ENCODE data around the gene AKAP8.
A peak's percentile ranks its signal among the peaks of the same experiment; 100 is the strongest.
"Not testable (repeated sequence)": the region's sequence is repeated elsewhere in the genome, so short reads cannot be mapped to it uniquely, and the experiment has no call there.

The AKAP8 gene

DNA sequence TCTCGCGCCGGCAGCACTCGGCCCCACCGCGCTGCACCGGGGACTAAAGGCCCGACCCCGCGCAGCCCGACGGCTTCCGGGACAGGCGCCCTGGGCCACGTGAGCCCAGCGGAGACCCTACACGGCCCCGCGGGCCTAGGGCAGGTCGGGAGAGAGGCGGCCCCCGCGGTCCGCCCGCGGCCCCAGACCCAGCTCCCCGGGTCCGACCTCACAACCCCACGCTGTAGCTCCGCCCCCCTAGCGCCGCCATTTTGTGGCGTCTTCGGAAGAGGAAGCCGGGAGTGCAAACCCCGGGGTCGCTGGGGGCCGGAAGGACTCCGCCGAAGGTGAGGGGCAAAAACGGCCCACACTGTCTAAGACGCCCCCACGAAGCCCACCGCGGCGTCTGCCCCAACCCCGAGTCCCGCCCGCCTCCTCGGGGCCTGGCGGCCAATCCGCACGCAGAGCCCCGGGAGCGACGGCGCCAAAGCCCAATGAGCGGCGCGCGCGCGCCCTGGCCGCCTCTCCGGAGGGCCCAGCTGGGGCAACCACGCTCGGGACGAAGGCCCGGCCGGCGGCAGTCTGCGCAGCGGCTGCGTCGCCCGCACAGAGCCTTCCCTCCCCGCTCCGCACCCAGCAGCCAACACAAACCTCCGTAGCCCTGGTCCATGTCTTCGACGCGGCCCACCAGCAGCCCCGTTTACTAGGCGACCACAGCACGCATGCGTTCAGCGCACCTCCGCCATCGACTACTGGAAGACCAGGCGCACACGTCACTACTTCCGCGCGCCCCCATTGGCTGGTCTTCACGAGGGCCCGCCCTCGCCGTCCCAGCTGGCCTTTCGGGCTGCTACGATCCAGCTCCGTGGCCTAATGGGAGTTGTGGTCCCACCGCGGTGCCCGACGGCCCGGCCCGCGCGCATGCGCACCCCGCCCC lies at the start of gene AKAP8:
Gene AKAP8 (minus strand): TSS at position 705 of the 916 bp plus-strand sequence. CDS start 56 bp downstream, at position 649.
- DNase-seq: peak; percentile 96 to 97

- DNase-seq: no peak
These were observed 48.4 kb upstream of the AKAP8 start for GRCh38 chr19:15427991-15428471.

DNA sequence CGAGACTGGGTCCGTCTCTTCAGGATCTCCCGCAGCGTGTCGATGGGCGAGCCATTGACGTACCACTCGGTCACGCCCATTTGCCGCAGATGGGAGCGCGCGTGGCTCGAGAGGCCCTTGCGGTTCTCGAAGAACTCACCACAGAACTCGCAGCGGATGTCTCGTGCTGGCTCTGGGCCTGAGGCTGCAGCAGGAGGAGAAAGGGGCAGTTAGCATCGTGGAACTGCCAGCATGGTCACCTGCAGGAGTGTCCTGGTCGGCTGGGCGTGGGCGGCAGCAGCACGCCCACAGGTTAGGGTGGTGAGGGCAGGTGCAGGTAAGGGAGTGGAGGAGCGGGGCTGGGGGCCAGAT lies 47.7 kb upstream of the AKAP8 start:
- no peak for DNase-seq

GRCh38 chr19:15426485-15427349 lies 47.1 kb upstream of the AKAP8 start:
- DNase-seq: no peak

DNA sequence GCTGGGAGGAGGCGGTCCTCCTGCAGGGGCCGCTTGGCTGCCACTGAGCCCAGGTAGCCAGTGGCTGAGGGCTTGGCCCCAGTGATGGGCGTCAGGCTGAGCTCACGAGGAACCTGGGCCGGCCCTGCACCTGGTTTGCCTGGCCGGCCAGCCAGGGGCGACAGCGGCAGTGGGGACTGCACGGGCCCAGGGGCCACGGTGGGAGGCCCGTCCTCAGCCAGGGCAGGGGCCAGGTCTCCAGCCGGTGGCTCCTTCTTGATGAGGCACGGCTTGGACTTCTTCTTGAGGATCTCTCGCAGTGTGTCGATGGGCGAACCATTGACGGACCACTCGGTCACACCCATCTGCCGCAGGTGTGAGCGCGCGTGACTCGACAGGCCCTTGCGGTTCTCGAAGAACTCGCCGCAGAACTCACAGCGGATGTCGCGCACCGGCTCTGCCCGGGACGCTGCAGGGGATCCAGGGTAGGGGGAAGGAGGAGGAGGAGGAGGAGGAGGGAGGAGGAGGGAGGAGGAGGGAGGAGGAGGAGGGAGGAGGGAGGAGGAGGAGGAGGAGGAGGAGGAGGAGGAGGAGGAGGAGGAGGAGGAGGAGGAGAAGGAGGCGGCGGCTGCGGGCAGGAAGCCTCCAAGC lies 45.8 kb upstream of the AKAP8 start:
- DNase-seq: no peak

- no peak for DNase-seq
These were observed 45.2 kb upstream of the AKAP8 start for GRCh38 chr19:15424692-15425272.

DNA sequence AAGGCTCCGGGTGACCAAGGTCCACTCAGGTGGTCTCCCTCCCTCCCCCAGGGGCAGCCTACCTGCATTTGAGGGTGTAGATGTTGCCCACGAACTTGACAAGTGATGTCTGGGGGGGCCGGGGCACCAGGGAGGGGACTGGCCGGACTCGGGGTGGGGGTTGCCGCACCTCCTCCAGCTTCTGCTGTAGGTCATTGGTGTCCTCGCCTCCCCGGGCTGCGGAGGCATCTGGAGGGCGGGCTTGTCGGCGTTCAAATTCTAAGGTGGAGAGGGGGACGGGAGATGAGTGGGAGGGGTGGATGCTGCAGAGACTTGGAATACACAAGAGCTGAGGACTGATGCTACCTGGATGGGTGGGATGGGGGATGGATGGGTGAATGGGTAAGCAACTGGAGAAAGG lies 44.5 kb upstream of the AKAP8 start:
- DNase-seq: no peak

GRCh38 chr19:15423130-15423529 lies 43.5 kb upstream of the AKAP8 start:
- no peak for DNase-seq

- DNase-seq: no peak
These were observed 42.9 kb upstream of the AKAP8 start for GRCh38 chr19:15422296-15423075.

DNA sequence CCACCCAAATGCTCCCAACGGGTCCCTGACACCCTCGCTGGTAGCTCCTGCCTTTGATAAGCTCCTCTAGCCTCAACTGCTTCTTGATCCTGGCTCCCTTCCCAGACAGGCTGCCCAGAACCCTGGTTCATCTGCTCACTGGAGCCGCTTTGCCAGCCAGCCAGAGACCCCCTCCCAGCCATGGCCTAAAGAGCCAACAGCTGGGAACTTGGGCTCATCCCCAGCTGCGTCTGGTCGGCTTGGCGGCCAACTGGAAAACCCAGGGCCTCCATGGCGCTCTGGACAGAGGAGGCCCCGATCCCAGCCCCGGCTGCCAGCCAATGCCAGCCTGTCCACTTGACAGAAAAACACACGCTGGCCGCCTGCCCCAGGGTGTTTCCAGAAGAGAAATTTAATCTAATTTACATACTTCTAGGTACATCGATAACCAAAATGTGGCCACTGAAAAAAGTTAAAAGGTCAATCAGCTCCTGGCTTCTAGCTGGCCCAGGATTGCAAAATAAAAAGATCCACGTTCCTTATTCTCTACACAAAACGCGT lies 42.2 kb upstream of the AKAP8 start:
- DNase-seq: no peak

- no peak for DNase-seq
These were observed 41.6 kb upstream of the AKAP8 start for GRCh38 chr19:15421136-15421695.

- no peak for DNase-seq
These were observed 39.9 kb upstream of the AKAP8 start for GRCh38 chr19:15419413-15420025.

GRCh38 chr19:15418579-15419412 lies 39.2 kb upstream of the AKAP8 start, which contains the start of gene AKAP8L:
Gene AKAP8L, minus strand, starts transcription at chr19:15418988. Its CDS starts 65 bp downstream, at chr19:15418923.
- DNase-seq: peak; percentile 99

DNA sequence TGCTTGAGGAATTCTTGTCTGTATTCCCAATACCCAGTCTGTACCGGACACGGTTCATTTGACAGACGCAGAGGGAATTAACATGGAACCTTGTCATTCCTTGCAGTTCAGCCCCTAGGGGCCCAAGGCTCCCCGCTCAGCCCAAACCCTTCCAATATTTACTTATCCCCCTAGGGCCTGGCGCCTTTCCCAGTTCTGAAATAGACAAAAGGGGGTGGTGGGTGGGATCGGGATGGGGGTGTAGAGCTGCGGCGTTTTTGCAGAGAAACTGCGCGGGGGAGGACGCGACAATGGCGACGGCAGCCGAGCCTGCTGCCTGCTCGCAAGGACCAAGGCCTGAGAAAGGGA lies 38.6 kb upstream of the AKAP8 start:
- DNase-seq: no peak

DNA sequence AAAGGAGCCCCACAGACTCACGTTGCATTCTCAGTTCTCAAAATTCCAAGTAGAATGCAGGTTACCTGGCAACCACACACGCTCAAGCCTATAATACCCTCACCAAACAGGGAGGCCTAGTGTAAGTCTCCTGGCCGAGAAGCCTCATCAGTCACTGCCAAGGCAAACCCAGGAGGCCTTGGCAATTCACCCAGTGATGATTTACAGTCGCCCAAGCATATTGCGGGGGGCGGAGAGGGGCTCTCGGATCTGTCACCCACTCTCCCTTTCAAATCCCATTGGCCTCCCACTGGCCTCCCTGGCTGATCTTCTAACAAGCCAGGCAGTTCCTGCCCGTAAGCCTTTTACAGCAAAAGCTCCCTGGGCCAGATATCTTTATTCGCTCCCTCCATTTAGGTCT lies 38.1 kb upstream of the AKAP8 start:
- DNase-seq: no peak

DNA sequence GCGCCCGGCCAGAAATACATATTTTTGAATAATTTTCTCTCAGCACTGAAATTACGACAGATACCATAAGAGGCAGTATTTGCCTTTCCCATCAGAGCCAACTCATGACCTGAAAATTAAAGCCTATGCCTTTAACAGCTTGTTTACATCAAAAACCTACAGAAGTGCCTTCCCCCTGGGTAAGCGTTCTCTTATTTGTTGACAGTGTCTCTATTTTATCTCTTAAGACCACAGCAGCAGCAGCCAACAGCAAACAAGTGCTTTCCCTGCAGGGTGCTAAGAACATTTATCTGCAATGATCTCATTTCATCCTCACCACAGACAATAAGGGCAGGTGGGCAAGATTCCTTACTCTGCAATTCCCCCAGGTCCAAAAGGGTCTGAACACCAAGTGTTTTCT lies 33.2 kb upstream of the AKAP8 start:
- no peak for DNase-seq

DNA sequence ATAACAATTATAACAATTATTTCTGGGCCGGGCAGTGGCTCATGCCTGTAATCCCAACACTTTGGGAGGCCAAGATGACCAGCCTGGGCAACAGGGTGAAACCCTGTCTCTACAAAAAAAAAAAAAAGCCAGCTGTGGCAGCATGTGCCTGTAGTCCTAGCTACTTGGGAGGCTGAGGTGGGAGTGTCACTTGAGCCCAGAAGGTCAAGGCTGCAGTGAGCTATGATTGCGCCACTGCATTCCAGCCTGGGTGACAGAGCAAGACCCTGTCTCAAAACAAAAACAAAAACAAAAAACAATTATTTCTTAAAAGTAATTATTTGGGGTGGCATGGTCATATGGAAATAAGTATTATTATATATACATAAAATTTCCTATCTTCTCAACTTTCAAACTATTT lies 31.8 kb upstream of the AKAP8 start:
- not testable (repeated sequence) for DNase-seq

DNA sequence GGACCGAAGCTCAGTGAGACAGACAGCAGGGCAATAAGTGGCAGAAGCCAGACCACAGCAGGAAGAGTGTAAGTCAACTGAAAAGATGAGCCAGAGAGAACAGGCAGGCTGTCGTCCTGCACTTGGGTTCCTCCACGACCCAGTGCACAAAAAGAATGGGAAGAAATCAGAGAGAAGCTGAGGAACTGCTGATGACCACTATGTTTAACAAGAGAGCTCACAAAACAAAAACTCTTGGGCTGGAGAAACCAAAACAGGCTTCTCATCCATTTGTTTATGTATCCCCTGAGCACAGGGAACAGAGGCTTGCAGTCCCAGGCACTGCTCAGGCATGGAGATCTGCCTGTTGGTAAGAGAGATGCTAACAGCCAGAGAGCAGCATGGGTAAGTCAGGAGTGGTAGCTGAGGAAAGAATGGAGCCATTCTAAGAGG lies 25.2 kb upstream of the AKAP8 start:
- no peak for DNase-seq

DNA sequence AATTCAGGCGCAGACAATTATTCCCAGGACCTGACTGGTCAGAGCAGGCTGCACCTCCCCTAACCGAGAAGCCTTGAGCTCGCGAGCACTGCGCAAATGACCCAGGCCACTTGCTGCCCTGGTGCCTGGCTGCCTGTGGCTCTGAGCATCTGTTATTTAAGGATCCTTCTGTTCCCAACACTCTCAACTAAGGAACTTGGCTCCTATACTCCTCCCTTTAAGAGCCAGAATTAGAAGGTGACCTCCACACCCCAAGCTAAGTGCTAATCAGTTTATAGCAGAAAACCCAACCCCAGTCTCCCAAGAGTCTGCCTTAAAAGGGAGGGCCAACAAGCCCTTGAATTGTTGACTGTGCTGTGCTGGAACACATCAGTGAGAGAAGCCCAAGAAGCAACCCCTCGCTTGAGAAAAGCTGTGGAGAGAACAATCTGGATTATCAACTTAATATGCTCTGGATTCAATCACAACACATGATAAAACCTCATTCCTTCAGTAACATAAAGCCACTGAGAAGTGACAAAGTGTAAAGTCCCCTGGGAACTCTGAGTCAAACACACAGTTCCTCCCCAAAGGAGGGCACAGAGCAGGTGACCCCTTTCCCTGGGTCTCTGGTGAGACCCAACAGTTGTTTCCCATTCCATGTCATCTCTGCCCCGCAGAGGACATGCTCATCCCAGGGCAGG lies 24.7 kb upstream of the AKAP8 start:
- no peak for DNase-seq
